ENCODE measurements around the gene ITK. TPM values are rescaled to one million over a fixed set of nuclear protein-coding genes. Genes with fewer than 3 reads are reported as not detected.

ITK gene
- total and polyA plus RNA-seq, 2 experiments from 2014 or later: 0.08 TPM; not detected in 1

GRCh38 chr5:157189223-157189622 is 8.6 kb downstream of the ITK start:
- ATAC-seq (no peak), DNase-seq (ENCODE audit: low spot score) (no peak)
- H3K4me1 ChIP-seq (ENCODE audit: insufficient read depth): no peaks in the 10 kb centered on the region
- H3K36me3 ChIP-seq (ENCODE audit: insufficient read depth): no peaks in the 10 kb centered on the region
- H3K4me3 Mint-ChIP-seq: no peak overlapping the region
- H3K9me2 ChIP-seq (ENCODE audit: insufficient read depth): 0 out of 2 replicates have a peak, but pooled peaks cover 4% of the 10 kb centered on the region
- H3K27me3 ChIP-seq (ENCODE audit: insufficient read depth): peaks cover 19% of the 10 kb centered on the region; the same call in 1 of the 2 replicates
- H3K4me1 Mint-ChIP-seq: no peaks in the 10 kb centered on the region; the same call in 2 of the 3 replicates
- H3K27ac Mint-ChIP-seq: no peak overlapping the region
- peaks cover 6% of the 10 kb centered on the region for H3K27me3 Mint-ChIP-seq (ENCODE audit: insufficient read depth, low read depth, poor library complexity)
- H3K9me3 Mint-ChIP-seq: no peaks in the 10 kb centered on the region
- no peak for TF ChIP-seq JUNB (IDR thresholded peaks at IDR 0.05; ENCODE audit: unreplicated experiment)
- no peak for TF ChIP-seq ZNF462 (CRISPR knock-in tag; IDR thresholded peaks at IDR 0.05)
- no peak for TF ChIP-seq ETS1 (IDR thresholded peaks at IDR 0.05)
- TF ChIP-seq STAT1 (IDR thresholded peaks at IDR 0.05; ENCODE audit: unreplicated experiment): no peak
- no peak for TF ChIP-seq NANOG (IDR thresholded peaks at IDR 0.05; ENCODE audit: borderline replicate concordance)
- TF ChIP-seq ZNF331 (CRISPR knock-in tag; IDR thresholded peaks at IDR 0.05; ENCODE audit: low read depth): no peak
- no peak for TF ChIP-seq REST (IDR thresholded peaks at IDR 0.05; ENCODE audit: unreplicated experiment)
- no peak for TF ChIP-seq CREB1 (CRISPR knock-in tag; IDR thresholded peaks at IDR 0.05; ENCODE audit: low read depth)
- TF ChIP-seq CTCF (conservative IDR thresholded peaks at IDR 0.05; ENCODE audit: low read depth in 2 of 2): no peak
- no peak for TF ChIP-seq POLR2AphosphoS5 (IDR thresholded peaks at IDR 0.05; ENCODE audit: low read depth)
- no peak for TF ChIP-seq EZH2 (IDR thresholded peaks at IDR 0.05; ENCODE audit: low read depth, unreplicated experiment)
- no peak for TF ChIP-seq ZNF114 (CRISPR knock-in tag; IDR thresholded peaks at IDR 0.05)
- no peak for TF ChIP-seq EZH2phosphoT487 (IDR thresholded peaks at IDR 0.05; ENCODE audit: unreplicated experiment)
- H2AFZ ChIP-seq: no peak overlapping the region
- H3F3A ChIP-seq (replicated peaks; ENCODE audit: low read depth): no peaks in the 10 kb centered on the region
- H4K20me1 ChIP-seq (replicated peaks; ENCODE audit: insufficient read depth): no peaks in the 10 kb centered on the region
- H3K4me2 ChIP-seq: no peak overlapping the region
- H3K79me2 ChIP-seq (replicated peaks; ENCODE audit: insufficient read depth): no peaks in the 10 kb centered on the region
- no peaks in the 10 kb centered on the region for H3K36me3 Mint-ChIP-seq (ENCODE audit: low read depth)
- H3K27ac ChIP-seq (ENCODE audit: low read depth): no peak overlapping the region
- no peak overlapping the region for H3K4me3 ChIP-seq
